Stimulated activated naive CD8-positive, alpha-beta T cell treated with anti-CD3 and anti-CD28 coated beads, Interleukin-15, Interleukin-2, amounts not matched to agents 100 U/mL and 50 U/mL, for 24 hours (primary cell): ENCODE data around the gene INPP5A.

Experiments
- ATAC-seq: fragments of 150-1000 bp; cut with Tn5 transposase; one replicate; pipeline ENCODE4 v1.10.0; 2021
- DNase-seq: peaks from one replicate; pipeline ENCODE4 v3.0.0; 2021

INPP5A gene

DNA sequence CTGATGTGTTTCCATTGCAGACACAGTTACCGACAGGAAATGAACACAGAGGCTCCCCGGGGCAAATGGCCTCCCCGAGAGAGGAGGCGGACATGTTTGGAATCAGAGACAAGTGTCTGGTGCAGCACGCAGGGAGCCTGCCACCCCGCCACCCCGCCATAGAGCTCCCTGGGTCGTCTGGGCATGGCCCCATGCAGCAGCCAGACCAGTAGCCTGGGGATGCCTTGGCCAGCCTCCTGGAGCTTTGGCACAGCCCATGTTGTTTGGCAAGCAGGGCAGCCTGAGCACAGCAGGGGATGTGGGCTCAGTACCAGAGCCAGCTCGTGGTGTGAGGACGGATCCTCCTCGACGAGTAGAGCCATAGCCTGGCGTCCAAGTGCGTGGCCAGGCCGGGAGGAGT is 167.6 kb downstream of the INPP5A start:
- DNase-seq (no peak), ATAC-seq (no peak)

- no peak for ATAC-seq
- no peak for DNase-seq
Observed at GRCh38 chr10:132705943-132706342, 168.4 kb downstream of the INPP5A start.

DNA sequence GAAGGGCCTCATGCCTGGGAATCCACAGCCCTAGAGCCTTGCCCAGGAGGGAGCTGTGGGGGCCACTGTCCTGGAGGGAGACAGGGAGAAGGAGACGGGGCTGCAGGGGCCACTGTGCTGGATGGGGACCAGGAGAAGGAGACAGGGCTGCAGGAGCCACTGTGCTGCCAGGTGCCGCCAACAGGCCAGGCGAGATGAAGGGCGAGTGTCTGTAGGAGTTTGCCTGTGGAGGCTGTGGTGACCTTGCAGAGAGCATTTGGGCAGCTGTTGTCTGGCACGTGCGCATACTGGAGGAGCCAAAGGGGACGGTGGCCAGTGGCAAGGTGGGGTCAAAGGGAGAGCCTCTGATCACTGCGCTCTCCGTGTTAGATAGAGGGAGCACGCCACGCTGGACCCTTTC is 169.1 kb downstream of the INPP5A start:
- no peak for ATAC-seq
- no peak for DNase-seq

DNA sequence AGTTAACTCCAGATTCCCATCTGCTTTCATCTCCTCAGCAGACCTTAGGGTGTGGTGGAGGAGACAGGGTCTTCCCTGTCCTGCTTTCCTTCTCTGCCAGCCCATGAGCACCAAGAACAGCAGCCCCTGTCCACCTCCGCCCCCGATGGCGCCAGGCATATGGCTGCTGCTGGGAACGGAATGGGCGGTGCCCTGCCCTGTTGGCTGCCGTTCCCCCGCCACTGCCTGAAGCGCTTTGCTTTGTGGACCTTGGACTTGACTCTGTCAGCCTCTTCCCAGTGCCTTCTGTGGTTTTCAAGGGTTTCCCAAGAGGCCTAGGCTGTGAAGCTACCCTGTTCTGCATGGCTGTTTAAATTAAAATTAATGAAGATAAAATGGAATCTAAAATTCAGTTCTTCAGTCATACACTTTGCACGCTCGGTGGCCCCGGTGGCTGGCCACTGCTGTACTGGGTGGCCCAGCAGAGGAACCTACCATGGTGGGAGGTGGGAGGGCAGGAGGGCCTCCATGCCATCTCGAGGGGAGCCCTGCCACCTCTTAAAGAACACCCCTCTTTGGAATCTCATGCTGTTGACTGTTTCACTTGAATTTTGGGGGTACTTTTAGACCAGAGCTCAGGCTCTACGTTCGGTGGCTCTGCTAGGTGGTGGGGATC is 169.7 kb downstream of the INPP5A start:
- ATAC-seq (no peak), DNase-seq (no peak)

- ATAC-seq (no peak), DNase-seq (no peak)
Observed at GRCh38 chr10:132707776-132708171, 170.2 kb downstream of the INPP5A start.

GRCh38 chr10:132708441-132708840 is 170.9 kb downstream of the INPP5A start:
- DNase-seq (no peak), ATAC-seq (no peak)

GRCh38 chr10:132708936-132709335 is 171.3 kb downstream of the INPP5A start:
- DNase-seq (no peak), ATAC-seq (no peak)

- ATAC-seq (no peak), DNase-seq (no peak)
Observed at GRCh38 chr10:132709471-132709951, 171.9 kb downstream of the INPP5A start.

DNA sequence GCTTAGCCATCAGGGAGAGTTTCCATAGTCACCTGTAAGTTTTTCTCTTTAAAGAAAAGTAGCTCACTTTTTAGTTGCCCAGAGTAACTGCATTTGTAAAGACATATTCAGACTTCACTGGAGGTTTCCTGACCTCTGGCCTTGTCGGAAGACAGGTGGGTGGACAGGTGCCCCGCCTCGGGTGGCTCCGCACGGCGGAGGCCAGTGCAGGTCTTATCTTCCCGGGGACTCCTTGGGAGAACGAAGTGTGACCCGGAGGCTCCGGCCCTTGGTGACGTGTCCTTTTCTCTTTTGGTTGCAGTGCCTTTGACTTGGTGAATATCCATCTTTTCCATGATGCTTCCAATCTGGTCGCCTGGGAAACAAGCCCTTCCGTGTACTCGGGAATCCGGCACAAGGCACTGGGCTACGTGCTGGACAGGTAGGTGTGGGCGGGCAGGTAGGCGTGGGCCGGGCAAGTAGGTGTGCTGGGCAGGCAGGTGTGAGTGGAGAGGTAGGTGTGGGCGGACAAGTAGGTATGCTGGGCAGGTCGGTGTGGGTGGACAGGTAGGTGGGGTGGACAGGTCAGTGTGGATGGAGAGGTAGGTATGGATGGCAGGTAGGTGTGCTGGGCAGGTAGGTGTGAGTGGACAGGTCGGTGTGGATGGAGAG is 172.6 kb downstream of the INPP5A start:
- no peak for ATAC-seq
- DNase-seq = no peak

DNA sequence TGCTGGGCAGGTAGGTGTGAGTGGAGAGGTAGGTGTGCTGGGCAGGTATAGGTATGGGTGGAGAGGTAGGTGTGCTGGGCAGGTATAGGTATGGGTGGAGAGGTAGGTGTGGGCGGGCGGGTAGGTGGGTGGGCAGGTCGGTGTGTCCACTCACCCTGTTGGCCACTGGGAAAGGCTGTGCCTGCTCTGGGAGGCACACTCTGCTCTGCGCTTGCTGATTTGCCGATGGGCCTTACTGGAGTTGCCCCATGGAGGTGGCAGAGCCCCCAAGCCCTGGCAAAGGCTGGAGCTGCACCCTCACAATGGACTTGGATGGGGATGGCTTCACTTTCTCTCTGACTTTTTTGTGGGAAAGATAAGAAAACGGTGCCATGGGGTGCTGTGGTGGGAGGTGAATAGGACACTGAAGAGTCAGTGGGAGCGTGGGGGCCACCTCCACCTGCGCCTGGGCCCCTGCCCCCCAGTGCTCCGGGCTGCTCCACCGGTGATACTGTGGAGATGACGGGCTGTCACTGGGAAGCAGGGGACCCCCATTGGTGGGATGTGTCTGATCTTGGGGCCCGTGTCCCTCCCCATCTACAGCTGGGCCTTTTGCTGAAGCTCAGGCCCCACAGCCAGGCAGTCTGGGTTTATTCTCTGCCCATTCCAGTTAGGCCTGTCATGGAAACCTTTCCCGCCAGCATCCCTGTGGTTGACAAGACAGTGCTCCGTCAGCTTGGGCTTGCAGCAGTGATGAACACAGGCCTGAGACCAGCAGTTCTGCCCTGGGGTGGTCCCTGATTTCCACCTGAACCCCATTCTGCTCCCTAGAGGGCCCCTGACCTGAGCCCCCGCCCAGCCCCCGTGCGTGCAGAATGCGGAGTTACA is 173.4 kb downstream of the INPP5A start:
- no peak for ATAC-seq
- no peak for DNase-seq

DNA sequence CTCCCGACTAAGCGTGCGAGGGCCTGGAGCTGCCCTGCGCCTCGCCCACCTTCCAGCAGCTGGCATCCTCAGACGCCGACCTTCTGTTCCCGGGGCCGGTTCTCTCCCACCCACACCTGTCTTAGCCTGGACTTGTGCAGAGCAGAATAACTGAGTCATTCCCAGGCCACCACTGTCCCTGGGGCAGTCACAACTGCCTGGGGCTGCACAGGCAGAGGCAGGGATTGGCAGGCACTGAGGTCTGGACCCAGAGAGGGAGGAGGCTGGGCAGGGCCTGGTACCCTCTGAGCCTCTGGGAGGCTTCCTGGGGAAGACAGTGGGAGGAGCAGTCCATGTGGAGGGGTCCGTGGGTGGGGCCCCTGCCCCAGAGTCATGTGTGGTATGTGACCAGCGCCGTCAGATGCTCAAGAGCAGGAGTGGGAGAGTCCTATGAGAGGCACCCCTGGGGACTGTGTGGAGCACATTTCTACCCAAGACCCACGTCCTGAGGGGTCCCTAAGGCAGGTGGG is 174.1 kb downstream of the INPP5A start:
- no peak for DNase-seq
- no peak for ATAC-seq

DNA sequence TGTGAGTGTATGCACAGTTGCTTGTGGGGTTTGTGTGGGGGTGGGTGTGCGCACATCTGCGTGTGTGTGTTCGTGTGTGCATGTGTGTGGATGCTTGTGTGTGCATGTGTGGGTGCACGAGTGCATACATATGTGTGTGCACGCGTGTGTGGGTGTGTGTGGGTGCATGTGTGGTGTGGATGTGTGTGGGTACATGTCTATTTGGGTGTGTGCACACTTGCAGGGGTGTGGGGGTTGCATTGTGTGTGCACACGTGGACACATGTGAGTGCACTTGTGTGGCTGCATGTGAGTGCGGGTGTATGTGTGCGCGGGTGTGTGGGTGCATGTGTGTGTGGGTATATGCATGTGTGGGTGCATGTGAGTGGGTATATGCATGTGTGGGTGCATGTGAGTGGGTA is 174.7 kb downstream of the INPP5A start:
- no peak for DNase-seq
- ATAC-seq = no peak

- DNase-seq (no peak), ATAC-seq (no peak)
Observed at GRCh38 chr10:132712743-132713142, 175.2 kb downstream of the INPP5A start.

DNA sequence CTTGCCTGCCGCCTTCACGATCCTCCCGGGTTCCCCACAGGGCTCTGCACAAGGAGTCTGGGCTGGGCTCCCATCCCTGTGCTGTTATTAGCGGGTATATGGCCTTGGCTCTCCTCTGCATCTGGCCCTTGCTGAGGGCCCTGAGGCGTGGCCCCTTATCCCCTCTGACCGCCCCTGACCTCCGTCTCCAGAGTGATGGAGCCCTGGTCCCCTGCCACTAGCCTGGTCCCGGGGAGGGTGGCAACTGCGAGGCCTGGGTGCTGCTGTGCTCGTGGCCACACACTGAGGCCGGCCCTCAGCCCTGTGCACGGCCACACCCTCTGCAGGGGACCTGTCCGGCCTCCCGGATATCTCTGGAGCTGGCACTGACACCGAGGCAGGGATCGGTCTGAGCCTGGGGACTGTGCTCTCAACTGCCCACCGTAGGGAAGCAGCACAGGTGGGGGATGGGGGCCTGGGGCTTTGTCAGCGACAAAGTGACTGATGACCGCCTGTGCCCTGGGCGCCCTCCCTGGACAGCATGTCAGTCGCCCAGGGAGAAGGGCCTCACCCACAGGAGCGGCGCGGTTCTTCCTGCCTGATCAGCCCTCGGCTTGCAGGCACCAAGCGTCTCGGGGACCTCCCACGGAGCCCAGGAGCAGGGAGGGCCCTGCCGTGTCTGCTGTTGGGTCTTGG is 176.0 kb downstream of the INPP5A start:
- DNase-seq (no peak), ATAC-seq (no peak)

DNA sequence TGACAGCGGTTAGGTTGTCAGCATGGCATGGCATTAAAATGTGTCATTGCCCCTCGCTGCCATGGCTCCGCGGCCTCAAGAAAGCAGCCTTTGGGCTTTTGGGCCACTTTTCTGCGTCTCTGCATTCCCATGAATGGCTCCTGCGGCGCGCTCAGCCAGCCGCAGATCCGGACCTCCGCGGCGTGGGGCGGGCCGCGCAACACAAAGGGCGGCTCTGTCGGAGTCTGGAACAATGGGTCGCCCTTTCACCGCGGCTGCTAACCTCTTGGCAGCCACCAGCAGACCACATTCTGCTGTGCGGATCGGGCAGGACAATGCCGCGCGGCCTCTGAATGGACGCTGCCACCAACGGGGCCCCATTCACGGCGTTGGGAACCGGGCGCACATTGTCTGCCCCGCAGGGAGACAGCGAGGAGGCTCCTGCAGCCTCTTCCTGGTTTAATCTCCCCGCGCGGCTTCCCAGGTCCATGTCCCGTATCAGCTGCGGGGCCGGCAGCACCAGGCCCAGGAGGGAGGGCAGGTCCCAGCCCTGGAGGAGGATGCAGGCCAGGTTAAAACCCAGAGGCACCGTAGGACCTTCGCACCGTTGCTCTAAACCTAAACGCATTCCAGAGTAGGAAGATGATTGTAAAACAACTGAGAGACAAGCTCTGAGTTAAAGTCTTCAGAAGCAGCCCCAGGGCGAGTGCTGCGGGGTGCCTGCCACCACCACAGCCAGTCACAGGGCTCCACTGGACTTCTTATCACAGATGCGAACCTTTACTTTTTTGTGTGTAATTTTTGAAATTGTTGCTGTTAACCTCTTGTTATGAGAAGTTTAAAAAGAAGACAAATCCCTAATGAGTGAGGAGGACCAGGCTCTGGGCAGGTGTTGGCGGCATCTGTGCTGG is 176.8 kb downstream of the INPP5A start:
- ATAC-seq (no peak), DNase-seq (no peak)

DNA sequence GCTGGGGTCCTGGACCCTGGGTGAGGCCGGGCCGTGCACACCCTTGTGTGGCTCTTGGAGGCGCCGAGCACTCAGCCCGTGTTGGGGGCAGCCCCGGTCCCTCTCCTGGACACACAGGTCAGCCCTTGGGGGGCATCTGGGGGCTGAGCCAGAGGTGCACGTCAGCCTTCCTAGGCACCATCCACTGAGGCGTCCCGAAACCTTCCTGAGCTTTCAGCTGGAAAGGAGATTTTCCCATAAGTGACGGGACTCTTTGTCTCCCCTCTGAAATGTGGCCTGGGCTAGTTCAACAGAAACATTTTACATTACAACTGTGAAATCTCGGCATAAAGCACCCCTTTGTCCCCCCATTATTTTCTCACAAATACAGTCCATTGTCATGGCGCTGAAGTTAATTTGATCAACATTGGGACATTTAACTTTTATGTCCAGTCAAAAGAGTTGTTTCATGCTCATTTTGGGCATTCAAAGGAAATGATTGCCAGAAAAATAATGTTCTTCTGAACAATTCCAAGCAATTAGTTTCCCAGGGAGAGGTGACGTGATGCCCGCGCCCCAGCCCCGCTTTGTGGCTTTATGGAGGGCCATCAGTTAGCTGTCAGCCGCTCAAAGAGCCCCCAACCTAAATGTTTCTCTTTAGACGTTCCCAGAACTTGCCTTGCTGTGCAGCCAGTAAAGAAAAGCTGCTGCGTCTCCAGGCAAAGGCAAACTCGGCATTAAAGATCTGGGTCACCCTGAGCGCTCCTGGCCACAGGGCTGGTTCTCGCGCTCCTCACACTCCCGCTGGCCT is 177.6 kb downstream of the INPP5A start:
- DNase-seq (no peak), ATAC-seq (no peak)

GRCh38 chr10:132715776-132716680 is 178.4 kb downstream of the INPP5A start:
- no peak for ATAC-seq
- no peak for DNase-seq

DNA sequence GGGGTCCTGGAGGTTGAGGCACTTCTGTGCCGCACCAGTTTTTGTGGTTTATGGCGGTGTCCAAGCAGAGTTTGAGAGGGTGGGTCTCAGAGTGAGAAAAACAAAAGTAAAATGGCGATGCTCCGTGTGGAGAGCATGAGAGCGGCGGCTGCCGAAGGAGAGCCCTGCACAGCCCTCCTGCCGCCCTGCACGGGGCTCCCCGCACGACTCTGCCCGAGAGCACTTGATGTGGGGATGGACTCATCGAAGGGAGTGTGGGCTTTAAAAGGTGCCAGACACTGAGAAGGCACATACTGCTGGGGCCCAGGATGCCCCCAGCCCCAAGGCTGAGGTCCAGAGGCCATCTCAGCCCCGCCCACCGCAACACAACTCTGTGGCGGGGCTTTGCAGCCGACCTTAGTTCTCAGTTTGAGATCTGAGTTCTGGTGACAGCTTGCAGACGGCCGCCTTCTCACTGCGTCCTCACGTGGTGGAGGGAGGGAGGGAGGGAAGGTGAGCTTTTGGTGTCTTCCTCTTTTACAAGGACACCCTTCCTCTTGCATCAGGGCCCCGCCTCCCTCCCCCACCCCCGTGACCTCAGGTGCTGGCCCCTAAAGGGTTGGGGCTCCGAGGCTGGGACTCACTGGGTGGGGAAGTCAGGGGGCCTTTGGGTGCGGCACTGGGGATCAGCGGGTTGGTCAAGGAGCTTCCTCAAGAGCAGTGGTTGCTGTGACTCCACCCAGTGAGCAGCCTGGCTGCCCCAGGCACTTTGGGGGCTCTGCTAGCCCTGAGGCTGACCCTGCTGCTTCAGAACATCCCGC is 179.3 kb downstream of the INPP5A start:
- ATAC-seq (no peak), DNase-seq (no peak)

DNA sequence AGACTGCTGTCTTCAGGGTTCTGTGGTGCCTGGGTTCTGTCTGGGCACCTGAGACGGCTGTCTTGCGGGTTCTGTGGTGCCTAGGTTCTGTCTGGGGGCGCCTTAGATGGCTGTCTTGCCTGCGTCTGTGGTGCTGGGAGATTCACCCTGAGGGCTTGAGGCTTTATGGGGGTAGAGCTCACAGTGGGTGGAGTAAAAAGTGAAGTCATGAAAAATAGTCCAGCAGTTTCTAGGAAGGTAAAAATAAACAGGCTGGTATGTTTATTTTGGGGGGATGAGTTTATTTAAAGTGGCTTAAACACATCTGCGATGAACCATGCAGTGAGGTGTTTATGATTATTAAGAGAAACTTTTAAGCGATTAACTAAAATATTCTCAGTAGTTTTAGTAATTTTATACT is 184.1 kb downstream of the INPP5A start:
- DNase-seq (no peak), ATAC-seq (no peak)
